Endothelial cell (in vitro differentiated cells): ENCODE measurements around the gene PRPF6. TPM values are rescaled to one million over a fixed set of nuclear protein-coding genes. Genes with fewer than 3 reads are reported as not detected.
A peak's percentile ranks its signal among the peaks of the same experiment; 100 is the strongest.

Experiments
- DNase-seq: peaks from one replicate; pipeline ENCODE4 v3.0.0; 2021; ENCODE audit warnings: low spot score
- H3K27ac Mint-ChIP-seq: one replicate; pipeline ENCODE4 v1.8.0; 2021; ENCODE audit warnings: mixed read lengths, inconsistent platforms; ENCODE audit not compliant: unreplicated experiment
- H3K27me3 Mint-ChIP-seq: one replicate; pipeline ENCODE4 v1.8.0; 2021; ENCODE audit warnings: mild to moderate bottlenecking, moderate library complexity, mixed read lengths, inconsistent platforms; ENCODE audit not compliant: unreplicated experiment
- H3K36me3 Mint-ChIP-seq: one replicate; pipeline ENCODE4 v1.8.0; 2021; ENCODE audit warnings: mild to moderate bottlenecking, low read depth, mixed read lengths, inconsistent platforms; ENCODE audit not compliant: unreplicated experiment
- H3K4me1 Mint-ChIP-seq: one replicate; pipeline ENCODE4 v1.8.0; 2021; ENCODE audit warnings: mild to moderate bottlenecking, mixed read lengths, inconsistent platforms; ENCODE audit not compliant: unreplicated experiment
- H3K4me3 Mint-ChIP-seq: one replicate; pipeline ENCODE4 v1.8.0; 2021; ENCODE audit warnings: mild to moderate bottlenecking, mixed read lengths, inconsistent platforms; ENCODE audit not compliant: unreplicated experiment
- H3K9me3 Mint-ChIP-seq: one replicate; pipeline ENCODE4 v1.8.0; 2021; ENCODE audit warnings: mixed read lengths, inconsistent platforms; ENCODE audit not compliant: unreplicated experiment
- total RNA-seq: library from RNA; stranded (reverse); fragmentation: NEBNext Ultra II Directional; extraction: Animal tissue kit (Norgen Biotek cat#: 25700); gene quantifications from one replicate; pipeline ENCODE4 v1.2.1, GENCODE V29; 2021; ENCODE audit not compliant: unreplicated experiment
- TF ChIP-seq, protein P1 (sequence below): fragments of 200-600 bp; sonication (generic); IDR thresholded peaks from one replicate; pipeline ENCODE4 v1.5.0; 2021; ENCODE audit warnings: antibody characterized with exemption; ENCODE audit not compliant: unreplicated experiment

Gene PRPF6
- total RNA-seq, 1 donor from 2014 or later, result 73.4 TPM

DNA sequence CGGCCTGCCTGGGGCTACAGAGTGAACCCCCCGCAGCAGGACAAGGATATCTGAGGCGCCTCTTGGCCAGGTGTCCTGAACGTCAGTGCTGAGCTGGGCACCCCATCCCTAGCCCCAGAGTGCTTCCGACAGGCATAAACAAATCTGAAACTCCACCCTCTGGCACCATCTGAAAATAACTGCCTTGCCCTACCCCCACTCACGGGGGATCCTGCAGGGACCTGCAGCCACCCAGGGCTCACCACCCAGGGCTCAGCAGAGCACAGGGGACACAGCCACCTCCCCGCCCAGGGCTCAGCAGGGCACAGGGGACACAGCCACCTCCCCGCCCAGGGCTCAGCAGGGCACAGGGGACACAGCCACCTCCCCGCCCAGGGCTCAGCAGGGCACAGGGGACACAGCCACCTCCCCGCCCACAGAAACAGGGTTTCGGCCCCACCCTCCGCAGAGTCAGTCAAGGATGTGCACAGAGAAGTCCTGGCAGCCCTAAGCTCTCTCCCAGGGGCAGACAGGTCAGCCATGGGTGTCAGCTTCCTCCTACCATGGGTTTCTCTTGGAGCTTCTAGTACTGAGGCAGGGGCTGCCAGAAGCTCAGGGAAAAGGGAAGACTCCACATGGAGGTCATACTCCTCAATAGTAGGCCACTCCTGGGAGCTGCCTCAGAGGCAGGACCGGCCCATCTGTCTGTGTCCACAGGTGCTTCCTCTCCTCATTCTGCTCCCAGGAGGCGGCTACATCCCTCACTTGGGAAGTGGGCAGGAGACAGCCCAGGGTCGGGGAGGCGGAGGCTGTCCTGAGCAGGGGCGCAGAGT lies 29.3 kb upstream of the PRPF6 start:
- peaks cover 23% of the 10 kb centered on the region for H3K4me1 Mint-ChIP-seq
- no peak for DNase-seq
- peaks cover 33% of the 10 kb centered on the region for H3K27me3 Mint-ChIP-seq

DNA sequence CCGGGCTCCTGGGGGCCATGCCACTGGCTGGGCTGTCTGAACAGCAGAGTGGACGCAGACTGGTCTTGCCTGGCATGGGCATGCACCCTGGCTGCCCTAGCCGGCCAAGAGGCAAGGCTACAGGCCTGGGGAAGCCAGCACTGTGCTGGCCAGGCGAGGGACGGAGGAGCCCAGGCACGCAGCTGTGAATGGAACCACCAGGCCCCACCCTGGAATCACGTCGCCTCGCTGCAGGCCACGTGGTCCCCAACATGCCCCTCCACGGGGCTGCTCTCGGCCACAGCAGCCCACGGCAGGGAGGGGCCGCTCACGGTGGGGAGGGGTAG lies 28.8 kb upstream of the PRPF6 start:
- TF ChIP-seq, protein P1, sequence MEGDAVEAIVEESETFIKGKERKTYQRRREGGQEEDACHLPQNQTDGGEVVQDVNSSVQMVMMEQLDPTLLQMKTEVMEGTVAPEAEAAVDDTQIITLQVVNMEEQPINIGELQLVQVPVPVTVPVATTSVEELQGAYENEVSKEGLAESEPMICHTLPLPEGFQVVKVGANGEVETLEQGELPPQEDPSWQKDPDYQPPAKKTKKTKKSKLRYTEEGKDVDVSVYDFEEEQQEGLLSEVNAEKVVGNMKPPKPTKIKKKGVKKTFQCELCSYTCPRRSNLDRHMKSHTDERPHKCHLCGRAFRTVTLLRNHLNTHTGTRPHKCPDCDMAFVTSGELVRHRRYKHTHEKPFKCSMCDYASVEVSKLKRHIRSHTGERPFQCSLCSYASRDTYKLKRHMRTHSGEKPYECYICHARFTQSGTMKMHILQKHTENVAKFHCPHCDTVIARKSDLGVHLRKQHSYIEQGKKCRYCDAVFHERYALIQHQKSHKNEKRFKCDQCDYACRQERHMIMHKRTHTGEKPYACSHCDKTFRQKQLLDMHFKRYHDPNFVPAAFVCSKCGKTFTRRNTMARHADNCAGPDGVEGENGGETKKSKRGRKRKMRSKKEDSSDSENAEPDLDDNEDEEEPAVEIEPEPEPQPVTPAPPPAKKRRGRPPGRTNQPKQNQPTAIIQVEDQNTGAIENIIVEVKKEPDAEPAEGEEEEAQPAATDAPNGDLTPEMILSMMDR, result no peak

More for the DNA sequence above, 29.3 kb upstream of the PRPF6 start:
- peaks cover 5% of the 10 kb centered on the region for H3K36me3 Mint-ChIP-seq
- TF ChIP-seq, protein P1, result no peak
- H3K9me3 Mint-ChIP-seq, result no peaks in the 10 kb centered on the region
- no peak overlapping the region for H3K4me3 Mint-ChIP-seq
- H3K27ac Mint-ChIP-seq, result no peak overlapping the region

DNA sequence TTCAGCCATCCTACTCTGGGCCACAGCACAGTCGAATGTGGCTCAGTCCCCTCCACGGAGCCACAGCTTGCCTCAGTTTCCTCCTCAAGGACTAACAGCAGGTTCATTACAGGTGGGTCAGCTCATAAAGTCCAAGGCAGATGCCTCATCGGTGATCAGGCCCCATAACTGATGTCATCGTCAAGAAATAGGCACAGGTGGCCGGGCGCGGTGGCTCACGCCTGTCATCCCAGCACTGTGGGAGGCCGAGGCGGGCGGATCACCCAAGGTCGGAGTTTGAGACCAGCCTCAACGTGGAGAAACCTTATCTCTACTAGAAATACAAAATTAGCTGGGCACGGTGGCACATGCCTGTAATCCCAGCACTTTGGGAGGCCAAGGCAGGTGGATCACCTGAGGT lies 28.2 kb upstream of the PRPF6 start:
- Mint-ChIP-seq H3K36me3 (no peaks in the 10 kb centered on the region), H3K4me1 (peaks cover 18% of the 10 kb centered on the region), H3K9me3 (no peaks in the 10 kb centered on the region), H3K27ac (no peak overlapping the region), H3K27me3 (peaks cover 31% of the 10 kb centered on the region), H3K4me3 (no peak overlapping the region)
- TF ChIP-seq, protein P1, result no peak
- no peak for DNase-seq

More for the DNA sequence above, 28.8 kb upstream of the PRPF6 start:
- Mint-ChIP-seq H3K27ac (no peak overlapping the region), H3K4me1 (peaks cover 20% of the 10 kb centered on the region), H3K4me3 (no peak overlapping the region), H3K9me3 (no peaks in the 10 kb centered on the region), H3K27me3 (peaks cover 31% of the 10 kb centered on the region), H3K36me3 (peaks cover under 1% of the 10 kb centered on the region)
- no peak for DNase-seq

DNA sequence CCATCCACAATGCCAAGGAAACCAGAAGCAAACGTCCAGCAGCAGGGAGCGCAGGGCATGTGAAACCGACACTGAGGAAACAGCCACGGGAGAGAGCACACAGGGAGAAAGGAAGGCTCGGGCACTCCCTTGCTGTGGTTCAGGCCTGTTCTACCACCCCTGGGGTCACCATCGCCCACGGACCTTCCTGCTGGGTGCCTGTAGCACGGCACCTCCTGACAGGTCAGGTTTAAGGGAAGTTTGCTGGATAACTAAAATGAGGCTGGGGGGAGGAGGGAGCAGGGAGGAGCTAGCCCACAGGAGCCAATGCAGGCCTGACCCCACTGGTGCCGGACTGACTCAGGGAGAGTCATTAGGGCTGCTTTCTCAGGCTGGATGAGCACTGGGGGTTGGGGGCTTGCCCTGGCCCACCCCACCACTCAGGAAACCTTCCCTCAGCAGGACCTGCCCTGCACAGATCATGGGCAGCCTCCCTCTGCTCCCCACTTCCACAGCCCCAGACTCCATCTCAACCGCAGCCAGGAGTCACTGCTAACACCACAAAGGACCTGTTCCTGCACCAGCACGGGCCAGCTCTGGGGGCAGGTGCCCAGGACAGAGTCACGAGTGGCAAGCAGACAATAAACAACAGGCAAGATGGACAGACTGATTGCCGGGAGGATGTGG lies 27.0 kb upstream of the PRPF6 start:
- Mint-ChIP-seq H3K27me3 (peaks cover 22% of the 10 kb centered on the region), H3K27ac (no peak overlapping the region), H3K4me3 (peak overlapping the region; percentile 83), H3K4me1 (peaks cover 12% of the 10 kb centered on the region), H3K9me3 (no peaks in the 10 kb centered on the region), H3K36me3 (no peaks in the 10 kb centered on the region)
- TF ChIP-seq, protein P1, result no peak
- DNase-seq, result no peak

DNA sequence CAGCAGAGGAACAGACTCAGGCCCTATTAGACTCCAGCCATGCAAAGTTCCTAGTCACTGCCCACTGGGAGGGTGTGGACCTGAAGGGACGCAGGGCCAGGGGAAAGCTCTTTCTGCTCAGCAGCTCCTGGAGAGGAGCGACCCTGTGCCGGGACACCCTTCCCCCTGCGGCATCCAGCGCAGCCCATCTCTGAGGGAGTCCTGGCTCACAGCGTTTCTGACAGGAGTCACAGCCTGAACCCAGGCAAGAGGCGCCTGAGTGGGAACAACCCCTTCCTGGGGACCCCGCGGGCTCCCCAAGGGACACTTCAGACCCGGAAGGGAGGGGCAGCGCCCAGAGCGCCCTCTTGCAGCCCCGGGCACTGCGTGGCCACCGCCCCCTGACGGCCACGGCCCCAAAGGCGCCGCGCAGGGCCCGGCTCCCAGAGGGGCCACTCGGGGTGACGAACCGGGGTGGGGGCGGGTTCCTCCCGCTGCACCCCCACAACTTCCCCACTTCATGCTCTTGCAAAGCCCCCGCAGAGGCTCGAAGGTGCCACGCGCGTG lies 25.6 kb upstream of the PRPF6 start:
- DNase-seq, result no peak
- Mint-ChIP-seq H3K9me3 (no peaks in the 10 kb centered on the region), H3K27ac (no peak overlapping the region), H3K4me1 (peaks cover 11% of the 10 kb centered on the region), H3K27me3 (peaks cover 14% of the 10 kb centered on the region), H3K4me3 (peak overlapping the region; percentile 84), H3K36me3 (no peaks in the 10 kb centered on the region)
- TF ChIP-seq, protein P1, result no peak
